Endodermal cell (in vitro differentiated cells): ENCODE data around the gene TFEC. TPM values are rescaled to one million over a fixed set of nuclear protein-coding genes. Genes with fewer than 3 reads are reported as not detected.

Source experiments
- DNase-seq: peaks from one replicate; pipeline ENCODE4 v3.0.0-alpha.2; 2017
- H3K27ac ChIP-seq: 2 replicates; pipeline ENCODE4 v1.5.1; 2013; ENCODE audit warnings: mild to moderate bottlenecking, low read depth, low read length, moderate library complexity
- H3K27me3 ChIP-seq: 2 replicates; pipeline ENCODE4 v1.6.1; 2013; ENCODE audit warnings: mild to moderate bottlenecking, low read length, moderate library complexity; ENCODE audit not compliant: insufficient read depth, control insufficient read depth, poor library complexity, severe bottlenecking
- H3K36me3 ChIP-seq: 2 replicates; pipeline ENCODE4 v1.7.0; 2013; ENCODE audit warnings: mild to moderate bottlenecking, low read length, moderate library complexity; ENCODE audit not compliant: control insufficient read depth, insufficient read depth
- H3K4me1 ChIP-seq: one replicate; pipeline ENCODE4 v1.7.0; 2013; ENCODE audit warnings: low read length; ENCODE audit not compliant: control insufficient read depth, insufficient read depth
- H3K4me3 ChIP-seq: 2 replicates; pipeline ENCODE4 v1.5.1; 2013; ENCODE audit warnings: mild to moderate bottlenecking, low read length, moderate library complexity
- H3K9ac ChIP-seq: 2 replicates; pipeline ENCODE4 v1.6.1; 2013; ENCODE audit warnings: mild to moderate bottlenecking, low read length, moderate library complexity; ENCODE audit not compliant: poor library complexity, severe bottlenecking; ENCODE audit errors: extremely low read depth
- H3K9me3 ChIP-seq: 2 replicates; pipeline ENCODE4 v1.6.1; 2013; ENCODE audit warnings: mild to moderate bottlenecking, low read length, moderate library complexity; ENCODE audit not compliant: control insufficient read depth
- H3K27ac Mint-ChIP-seq: 2 replicates; pipeline ENCODE4 v1.8.0; 2020; ENCODE audit warnings: mixed read lengths
- H3K27me3 Mint-ChIP-seq: 2 replicates; pipeline ENCODE4 v1.8.0; 2021; ENCODE audit warnings: mild to moderate bottlenecking, mixed read lengths; ENCODE audit not compliant: insufficient read depth
- H3K36me3 Mint-ChIP-seq: 2 replicates; pipeline ENCODE4 v1.8.0; 2020; ENCODE audit warnings: low read depth, mixed read lengths
- H3K4me1 Mint-ChIP-seq: 2 replicates; pipeline ENCODE4 v1.8.0; 2020; ENCODE audit warnings: mixed read lengths
- H3K4me3 Mint-ChIP-seq: 2 replicates; pipeline ENCODE4 v1.8.0; 2020; ENCODE audit warnings: mild to moderate bottlenecking, moderate library complexity, mixed read lengths
- H3K9me3 Mint-ChIP-seq: 2 replicates; pipeline ENCODE4 v1.8.0; 2020; ENCODE audit warnings: mild to moderate bottlenecking, mixed read lengths
- WGBS, 2 experiments: methylation state at CpG; one replicate each; pipeline versions ENCODE4 v1.1.5 to v1.1.7; 2013; ENCODE audit warnings: missing lambda C conversion rate in 2 of 2, mixed read lengths in 1 of 2; ENCODE audit not compliant: insufficient coverage in 1 of 2, insufficient read length in 1 of 2; 5-methylcytosine and 5-hydroxymethylcytosine counted together
- total RNA-seq, 2 donors: library from RNA; stranded (reverse); fragmentation: NEBNext Ultra II Directional in 1 of 2; extraction: Animal tissue kit (Norgen Biotek cat#: 25700) in 1 of 2; gene quantifications; 2 replicates in 1 of 2; 3 replicates in 1 of 2; pipeline ENCODE4 v1.2.1, GENCODE V29; 2021
- TF ChIP-seq, protein P1 (sequence below): fragments of 200-600 bp; sonication (generic); conservative IDR thresholded peaks from 2 replicates; pipeline ENCODE4 v1.5.0; 2021; ENCODE audit warnings: antibody characterized with exemption, mild to moderate bottlenecking

TFEC gene
- total RNA-seq, 2 donors from 2014 or later = not detected

DNA sequence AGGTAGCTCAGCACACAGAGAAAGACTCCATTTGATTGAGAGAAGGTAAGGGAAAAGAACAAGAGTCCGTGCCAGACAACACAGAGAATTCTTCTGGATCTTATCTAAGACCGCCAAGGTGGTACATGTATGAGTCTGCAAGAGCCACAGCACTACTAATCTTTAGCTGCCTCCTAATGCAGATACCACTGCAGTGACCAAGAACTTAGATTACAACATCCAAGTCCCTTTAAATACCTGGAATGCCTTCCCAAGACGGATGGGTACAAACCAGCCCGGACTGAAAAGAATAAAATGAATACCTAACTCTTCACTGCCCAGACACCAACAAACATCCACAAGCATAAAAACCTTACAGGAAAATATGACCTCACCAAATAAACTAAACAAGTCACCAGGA is 33.3 kb downstream of the TFEC start:
- H3K27me3 ChIP-seq = no peaks in the 10 kb centered on the region
- Mint-ChIP-seq H3K27ac (peak overlapping the region; percentile 19), H3K9me3 (peaks cover 6% of the 10 kb centered on the region), H3K4me3 (no peak overlapping the region), H3K4me1 (no peaks in the 10 kb centered on the region), H3K36me3 (no peaks in the 10 kb centered on the region), H3K27me3 (no peaks in the 10 kb centered on the region)
- DNase-seq = no peak
- H3K27ac ChIP-seq = no peak overlapping the region
- no peaks in the 10 kb centered on the region for H3K9me3 ChIP-seq
- no peak overlapping the region for H3K9ac ChIP-seq
- no peaks in the 10 kb centered on the region for H3K36me3 ChIP-seq
- WGBS, 2 experiments = 85 to 100% methylated on average over 2 to 4 of the region's 4 CpGs
- TF ChIP-seq, protein P1, sequence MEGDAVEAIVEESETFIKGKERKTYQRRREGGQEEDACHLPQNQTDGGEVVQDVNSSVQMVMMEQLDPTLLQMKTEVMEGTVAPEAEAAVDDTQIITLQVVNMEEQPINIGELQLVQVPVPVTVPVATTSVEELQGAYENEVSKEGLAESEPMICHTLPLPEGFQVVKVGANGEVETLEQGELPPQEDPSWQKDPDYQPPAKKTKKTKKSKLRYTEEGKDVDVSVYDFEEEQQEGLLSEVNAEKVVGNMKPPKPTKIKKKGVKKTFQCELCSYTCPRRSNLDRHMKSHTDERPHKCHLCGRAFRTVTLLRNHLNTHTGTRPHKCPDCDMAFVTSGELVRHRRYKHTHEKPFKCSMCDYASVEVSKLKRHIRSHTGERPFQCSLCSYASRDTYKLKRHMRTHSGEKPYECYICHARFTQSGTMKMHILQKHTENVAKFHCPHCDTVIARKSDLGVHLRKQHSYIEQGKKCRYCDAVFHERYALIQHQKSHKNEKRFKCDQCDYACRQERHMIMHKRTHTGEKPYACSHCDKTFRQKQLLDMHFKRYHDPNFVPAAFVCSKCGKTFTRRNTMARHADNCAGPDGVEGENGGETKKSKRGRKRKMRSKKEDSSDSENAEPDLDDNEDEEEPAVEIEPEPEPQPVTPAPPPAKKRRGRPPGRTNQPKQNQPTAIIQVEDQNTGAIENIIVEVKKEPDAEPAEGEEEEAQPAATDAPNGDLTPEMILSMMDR = no peak
- H3K4me3 ChIP-seq = no peak overlapping the region
- no peaks in the 10 kb centered on the region for H3K4me1 ChIP-seq

DNA sequence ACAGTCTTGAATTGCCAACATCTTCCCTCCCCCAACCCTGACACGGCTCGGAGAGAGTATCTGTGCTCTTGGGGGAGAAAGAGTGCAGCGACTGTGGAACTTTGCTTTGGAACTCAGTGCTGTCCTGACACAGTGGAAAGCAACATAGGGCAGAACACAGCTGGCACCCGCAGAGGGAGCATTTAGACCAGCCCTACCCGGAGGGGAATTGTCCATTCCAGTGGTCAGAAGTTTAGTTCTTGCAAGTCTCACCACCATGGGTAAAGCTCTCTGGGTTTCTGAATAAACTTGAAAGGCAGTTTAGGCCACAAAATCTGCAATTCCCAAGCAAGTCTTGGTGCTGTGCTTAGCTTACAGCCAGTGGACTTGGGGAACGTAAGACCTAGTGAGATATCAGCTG is 34.9 kb downstream of the TFEC start:
- TF ChIP-seq, protein P1 = no peak
- Histone ChIP-seq H3K9ac (no peak overlapping the region), H3K4me3 (no peak overlapping the region), H3K27ac (no peak overlapping the region), H3K27me3 (no peaks in the 10 kb centered on the region), H3K36me3 (no peaks in the 10 kb centered on the region), H3K9me3 (no peaks in the 10 kb centered on the region), H3K4me1 (no peaks in the 10 kb centered on the region)
- H3K27me3 Mint-ChIP-seq = no peaks in the 10 kb centered on the region
- no peaks in the 10 kb centered on the region for H3K36me3 Mint-ChIP-seq
- 93 to 100% methylated on average over 5 to 6 of the region's 6 CpGs for WGBS, 2 experiments
- H3K27ac Mint-ChIP-seq = no peak overlapping the region
- H3K9me3 Mint-ChIP-seq = peaks cover 6% of the 10 kb centered on the region
- H3K4me3 Mint-ChIP-seq = no peak overlapping the region
- no peaks in the 10 kb centered on the region for H3K4me1 Mint-ChIP-seq
- DNase-seq = no peak

DNA sequence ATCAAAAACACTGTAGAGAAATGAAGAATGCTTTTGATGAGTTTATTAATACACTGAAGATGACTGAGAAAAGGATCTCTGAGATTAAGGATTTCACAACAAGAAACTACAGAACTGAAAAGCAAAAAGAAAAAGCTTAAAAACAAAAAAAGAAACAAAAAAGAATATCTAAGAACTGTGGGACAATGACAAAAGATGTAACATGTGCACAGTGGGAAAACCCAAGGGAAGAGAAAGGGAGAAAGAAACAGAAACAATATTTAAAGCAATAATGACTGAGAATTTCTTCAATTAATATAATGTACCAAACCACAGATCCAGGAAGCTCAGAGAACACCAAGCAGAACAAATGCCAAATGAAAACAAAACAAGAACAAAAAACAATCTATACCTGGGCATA is 42.2 kb downstream of the TFEC start:
- Histone ChIP-seq H3K27me3 (no peaks in the 10 kb centered on the region), H3K9me3 (no peaks in the 10 kb centered on the region), H3K36me3 (no peaks in the 10 kb centered on the region), H3K4me3 (no peak overlapping the region), H3K27ac (no peak overlapping the region), H3K9ac (no peak overlapping the region), H3K4me1 (no peaks in the 10 kb centered on the region)
- TF ChIP-seq, protein P1 = no peak
- no peaks in the 10 kb centered on the region for H3K36me3 Mint-ChIP-seq
- no peaks in the 10 kb centered on the region for H3K4me1 Mint-ChIP-seq
- DNase-seq = no peak
- H3K27me3 Mint-ChIP-seq = no peaks in the 10 kb centered on the region
- H3K27ac Mint-ChIP-seq = no peak overlapping the region
- no peaks in the 10 kb centered on the region for H3K9me3 Mint-ChIP-seq
- H3K4me3 Mint-ChIP-seq = no peak overlapping the region
